GM21447 (cell line): ENCODE data around the gene ILK.

ENCODE experiments used
- ATAC-seq: cut with Tn5 transposase; IDR thresholded peaks from one replicate; pipeline ENCODE4 v1.9.1; 2021; ENCODE audit not compliant: unreplicated experiment

Gene ILK

GRCh38 chr11:6654281-6655019 is 50.9 kb downstream of the ILK start:
- no peak for ATAC-seq

DNA sequence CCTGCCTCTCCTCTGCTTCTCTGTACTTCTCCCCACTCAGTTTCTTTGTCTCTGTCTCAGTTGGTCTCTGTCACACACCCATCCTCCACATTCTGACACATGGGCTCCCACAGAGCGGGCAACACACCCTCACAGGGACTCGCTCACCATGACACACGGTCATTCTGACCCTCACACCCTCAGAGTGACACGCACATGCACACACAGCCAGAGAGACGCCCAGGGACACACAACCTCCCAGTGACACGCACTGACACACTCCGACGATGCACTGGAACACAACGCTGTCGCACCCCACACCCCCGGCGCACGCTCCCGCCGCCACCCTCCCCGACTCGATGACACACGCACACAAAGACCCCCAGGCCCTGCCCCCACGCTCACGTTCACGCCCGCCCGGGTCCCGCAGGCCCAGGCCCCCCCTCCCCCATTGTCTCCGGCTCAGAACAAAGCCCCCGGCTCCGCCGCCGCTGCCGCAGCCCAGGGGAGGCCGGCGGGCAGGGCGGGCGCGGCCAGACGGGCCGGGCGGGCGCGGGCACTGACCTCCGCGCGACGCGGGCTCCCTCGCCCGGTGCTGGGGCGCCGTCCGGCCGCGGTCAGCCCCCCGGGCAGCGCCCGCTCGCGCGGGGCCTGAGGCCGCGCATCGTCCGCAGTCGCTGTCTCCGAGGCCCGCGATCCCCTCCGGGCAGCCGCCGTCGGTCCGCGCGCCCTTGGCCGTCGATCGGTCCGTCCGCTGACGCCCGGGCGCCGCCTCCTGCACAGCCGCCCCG is 51.6 kb downstream of the ILK start:
- no peak for ATAC-seq

DNA sequence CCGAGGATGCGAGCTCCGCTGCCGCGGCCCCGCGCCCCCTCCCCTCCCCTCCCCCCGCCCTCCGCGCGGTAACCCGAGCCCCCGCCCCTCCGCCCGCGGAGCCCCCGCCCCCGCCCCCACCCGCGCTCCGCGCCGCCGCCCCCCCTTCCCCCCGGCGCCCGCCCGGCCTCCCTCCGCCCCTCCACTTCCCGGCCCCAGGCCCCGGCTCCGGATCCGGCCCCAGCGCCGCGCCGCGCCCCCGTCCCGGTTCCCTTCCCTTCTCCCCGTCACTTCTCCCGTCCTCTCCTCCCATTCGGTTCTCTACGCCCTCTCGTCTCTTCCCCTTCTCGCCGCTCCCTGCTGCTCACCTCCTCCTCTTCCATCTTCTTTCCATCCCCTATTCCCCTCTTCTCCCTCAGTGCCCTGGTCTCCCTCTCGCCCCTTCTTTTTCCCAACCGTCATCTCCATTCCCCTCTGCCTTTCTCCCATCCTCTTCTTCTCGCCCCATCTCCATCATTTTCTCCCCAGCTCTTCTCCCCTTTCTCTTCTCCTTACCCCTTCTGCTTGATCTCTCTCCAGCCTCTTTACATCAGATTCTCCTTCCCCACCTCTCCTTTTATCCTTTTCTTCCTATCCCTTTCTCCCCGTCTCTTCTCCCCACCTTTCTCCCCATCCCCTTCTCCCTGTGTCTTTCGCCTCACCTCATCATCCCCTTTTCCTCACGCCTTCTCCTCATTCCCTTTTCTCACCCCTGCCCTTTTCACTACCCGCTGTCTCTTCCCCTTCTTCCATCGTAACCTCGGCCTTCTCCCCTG is 52.4 kb downstream of the ILK start, which contains the start of gene DCHS1:
DCHS1 (minus strand) TSS at position 20 of the 794 bp plus-strand sequence. CDS start 14,196 bp downstream, outside the sequence.
- ATAC-seq, result no peak

- no peak for ATAC-seq
Observed at GRCh38 chr11:6656584-6656915, 53.0 kb downstream of the ILK start.

- no peak for ATAC-seq
Observed at GRCh38 chr11:6656936-6657335, 53.4 kb downstream of the ILK start.

DNA sequence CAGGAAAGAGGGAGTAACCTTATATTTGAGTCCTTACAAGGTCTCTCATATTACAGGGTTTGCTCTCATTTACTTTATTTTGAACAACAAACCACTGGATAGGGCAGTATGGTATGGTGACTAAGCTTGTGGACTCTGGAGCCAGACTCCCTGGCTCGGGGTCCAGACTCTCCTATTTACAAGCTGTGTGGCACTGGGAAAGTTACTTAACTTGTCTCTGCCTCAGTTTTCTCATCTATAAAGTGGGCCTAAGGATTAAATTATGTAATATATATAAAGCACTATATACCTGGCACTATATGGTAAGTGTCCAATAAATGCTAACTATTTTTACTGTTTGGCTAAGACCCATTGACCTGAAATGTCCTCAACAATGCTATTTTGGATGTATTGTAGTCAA is 53.8 kb downstream of the ILK start:
- ATAC-seq, result no peak

DNA sequence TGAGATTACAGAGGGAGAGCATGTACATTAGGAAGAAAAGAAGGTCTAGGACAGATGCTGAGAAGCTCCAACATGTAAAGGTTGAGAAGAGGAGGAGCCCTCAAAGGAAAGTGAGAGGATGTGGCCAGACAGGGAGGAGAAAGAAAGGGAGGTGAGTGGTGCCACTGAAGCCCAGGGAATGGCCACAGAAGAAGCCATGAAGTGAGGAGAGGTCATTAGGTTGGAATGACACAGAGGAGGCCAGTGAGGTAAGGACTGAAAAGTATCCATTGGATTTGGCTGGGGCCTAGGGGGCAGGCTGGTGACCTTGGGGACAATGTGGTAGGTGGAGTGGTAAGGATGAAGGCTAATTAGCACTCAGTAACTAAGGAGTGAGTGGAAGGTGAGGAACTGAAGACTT is 55.1 kb downstream of the ILK start:
- no peak for ATAC-seq
